Keratinocyte (primary cell): Measurements from ENCODE around the gene RAD18.

Source experiments
- EZH2 ChIP-seq: IDR thresholded peaks from one replicate; pipeline ENCODE4 v1.6.1; 2012; ENCODE audit warnings: inconsistent platforms, mild to moderate bottlenecking, low read length, moderate library complexity
- TF ChIP-seq, protein P1 (sequence below), 3 experiments: IDR thresholded peaks in 1 of 3; conservative IDR thresholded peaks in 1 of 3; optimal IDR thresholded peaks in 1 of 3; 2 replicates in 2 of 3; 3 replicates in 1 of 3; pipeline versions ENCODE3 to v1.5.1; 2011; ENCODE audit warnings: low read length in 3 of 3, mild to moderate bottlenecking in 3 of 3, moderate library complexity in 2 of 3, control low read depth in 1 of 3, inconsistent platforms in 1 of 3; ENCODE audit not compliant: insufficient read depth in 2 of 3; ENCODE audit errors: extremely low read depth in 1 of 3

DNA sequence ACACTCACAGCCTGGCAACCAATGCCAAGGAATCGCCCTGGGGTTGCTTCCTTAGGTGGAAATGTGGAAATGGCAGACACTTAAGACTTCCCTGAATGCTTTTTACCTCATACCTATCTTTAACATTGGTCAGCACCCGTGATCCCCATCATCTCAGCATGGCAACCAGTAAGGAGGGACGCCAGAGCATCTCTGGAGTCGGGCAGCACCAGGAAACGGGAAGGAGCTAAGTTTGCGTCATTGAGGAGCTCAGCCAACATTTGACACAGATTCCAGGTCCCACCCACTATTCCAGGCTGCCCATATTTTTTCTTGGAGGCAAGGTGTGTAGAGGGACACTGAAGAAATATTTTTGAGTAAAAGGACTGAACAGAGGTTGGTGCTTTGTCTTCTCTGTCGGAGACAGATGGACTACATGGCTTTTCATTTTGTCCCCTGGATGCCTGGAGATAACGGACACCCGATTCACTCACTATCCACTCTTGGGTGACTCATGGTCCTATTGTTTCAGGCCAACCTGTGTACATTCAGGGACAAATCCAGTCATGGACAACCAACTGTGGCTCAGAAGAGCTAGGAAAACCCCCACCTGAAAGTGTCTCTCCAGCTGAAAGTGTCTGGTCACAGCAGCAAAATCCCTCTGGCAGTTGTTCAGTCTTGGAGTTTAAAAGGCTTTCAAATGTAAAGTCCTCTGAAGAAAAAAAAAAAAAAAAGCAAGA lies 123.5 kb downstream of the RAD18 start:
- TF ChIP-seq, protein P1, sequence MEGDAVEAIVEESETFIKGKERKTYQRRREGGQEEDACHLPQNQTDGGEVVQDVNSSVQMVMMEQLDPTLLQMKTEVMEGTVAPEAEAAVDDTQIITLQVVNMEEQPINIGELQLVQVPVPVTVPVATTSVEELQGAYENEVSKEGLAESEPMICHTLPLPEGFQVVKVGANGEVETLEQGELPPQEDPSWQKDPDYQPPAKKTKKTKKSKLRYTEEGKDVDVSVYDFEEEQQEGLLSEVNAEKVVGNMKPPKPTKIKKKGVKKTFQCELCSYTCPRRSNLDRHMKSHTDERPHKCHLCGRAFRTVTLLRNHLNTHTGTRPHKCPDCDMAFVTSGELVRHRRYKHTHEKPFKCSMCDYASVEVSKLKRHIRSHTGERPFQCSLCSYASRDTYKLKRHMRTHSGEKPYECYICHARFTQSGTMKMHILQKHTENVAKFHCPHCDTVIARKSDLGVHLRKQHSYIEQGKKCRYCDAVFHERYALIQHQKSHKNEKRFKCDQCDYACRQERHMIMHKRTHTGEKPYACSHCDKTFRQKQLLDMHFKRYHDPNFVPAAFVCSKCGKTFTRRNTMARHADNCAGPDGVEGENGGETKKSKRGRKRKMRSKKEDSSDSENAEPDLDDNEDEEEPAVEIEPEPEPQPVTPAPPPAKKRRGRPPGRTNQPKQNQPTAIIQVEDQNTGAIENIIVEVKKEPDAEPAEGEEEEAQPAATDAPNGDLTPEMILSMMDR (optimal IDR thresholded peaks at IDR 0.05 in 1 of 3, IDR thresholded peaks at IDR 0.05 in 1 of 3, conservative IDR thresholded peaks at IDR 0.05 in 1 of 3; ENCODE audit: extremely low read depth in 1 of 3, insufficient read depth in 2 of 3, low read length in 3 of 3) = no peak
- no peak for TF ChIP-seq EZH2
